SU-DHL-6 (cell line): ENCODE measurements around the gene ZNF14.
"Not testable (repeated sequence)": the region's sequence is repeated elsewhere in the genome, so short reads cannot be mapped to it uniquely, and the experiment has no call there.

Experiments
- H2AFZ ChIP-seq: fragments of 200-600 bp; sonication (generic); 2 replicates; pipeline ENCODE4 v1.6.1; 2014; ENCODE audit warnings: low read depth, mild to moderate bottlenecking, moderate library complexity, mixed read lengths, antibody characterized with exemption, low read length; ENCODE audit not compliant: severe bottlenecking
- H3F3A ChIP-seq: fragments of 200-600 bp; shearing (Covaris generic); 2 replicates; pipeline ENCODE4 v1.6.0; 2016; ENCODE audit warnings: antibody characterized with exemption, mild to moderate bottlenecking; ENCODE audit not compliant: insufficient read depth
- H3K27ac ChIP-seq: fragments of 200-600 bp; sonication (generic); 2 replicates; pipeline ENCODE4 v1.5.1; 2016; ENCODE audit warnings: low read depth, mild to moderate bottlenecking, low read length, moderate library complexity, mixed read lengths
- H3K27me3 ChIP-seq: fragments of 200-600 bp; sonication (generic), shearing (Covaris generic); 2 replicates; pipeline ENCODE4 v1.6.0; 2014; ENCODE audit warnings: mild to moderate bottlenecking, low read length
- H3K36me3 ChIP-seq: fragments of 200-600 bp; sonication (generic); 2 replicates; pipeline ENCODE4 v1.6.1; 2014; ENCODE audit warnings: mild to moderate bottlenecking, low read length, mixed read lengths
- H3K4me2 ChIP-seq: fragments of 300-600, 200-600 bp; shearing (Covaris generic), sonication (generic); 2 replicates; pipeline ENCODE4 v1.6.0; 2014; ENCODE audit warnings: low read length, low read depth, mild to moderate bottlenecking; ENCODE audit not compliant: poor library complexity, severe bottlenecking
- H3K4me3 ChIP-seq: fragments of 200-600 bp; sonication (generic); 2 replicates; pipeline ENCODE4 v1.5.1; 2014; ENCODE audit warnings: antibody characterized with exemption, low read length, mild to moderate bottlenecking, mixed read lengths; ENCODE audit not compliant: insufficient read depth, poor library complexity, severe bottlenecking
- H3K79me2 ChIP-seq: fragments of 200-600 bp; sonication (generic); 2 replicates; pipeline ENCODE4 v1.6.1; 2014; ENCODE audit warnings: mild to moderate bottlenecking, low read length, moderate library complexity; ENCODE audit not compliant: insufficient read depth
- H3K9ac ChIP-seq: fragments of 200-600 bp; sonication (generic); 2 replicates; pipeline ENCODE4 v1.7.0; 2014; ENCODE audit warnings: mild to moderate bottlenecking, low read length
- H3K9me2 ChIP-seq: fragments of 200-600 bp; sonication (generic); replicated peaks from 2 replicates; pipeline ENCODE4 v1.6.1; 2014; ENCODE audit warnings: low read length; ENCODE audit not compliant: insufficient read depth
- H3K9me3 ChIP-seq: fragments of 200-600 bp; sonication (generic); 2 replicates; pipeline ENCODE4 v1.6.1; 2014; ENCODE audit warnings: low read length, mixed read lengths; ENCODE audit not compliant: insufficient read depth
- H4K20me1 ChIP-seq: fragments of 200-600 bp; sonication (generic); 2 replicates; pipeline ENCODE4 v1.6.1; 2014; ENCODE audit warnings: low read depth, mild to moderate bottlenecking, antibody characterized with exemption, low read length, moderate library complexity, mixed read lengths
- CTCF ChIP-seq: fragments of 200-600 bp; sonication (generic); IDR thresholded peaks from one replicate; pipeline ENCODE4 v1.5.1; 2017; ENCODE audit warnings: antibody characterized with exemption, mild to moderate bottlenecking, low read length, moderate library complexity; ENCODE audit not compliant: insufficient read depth, poor library complexity, severe bottlenecking
- EZH2phosphoT487 ChIP-seq: fragments of 200-600 bp; sonication (generic), shearing (Covaris generic); conservative IDR thresholded peaks from 2 replicates; pipeline ENCODE4 v1.6.1; 2018; ENCODE audit warnings: mild to moderate bottlenecking, antibody characterized with exemption, low read length, moderate library complexity, mixed read lengths

Gene ZNF14

GRCh38 chr19:19668230-19669012, 64.5 kb downstream of the ZNF14 start, which contains the start of gene ZNF101:
ZNF101 (plus strand) TSS chr19:19668839; CDS start chr19:19668964, 125 bp downstream.
- Histone ChIP-seq H3K79me2 (peaks cover 49% of the 10 kb centered on the region), H3K27ac (peak within 1 kb of the TSS; percentile 90), H3K9me2 (no peaks in the 10 kb centered on the region), H3K4me3 (peak within 1 kb of the TSS; percentile 100), H3K4me2 (peak within 1 kb of the TSS; percentile 93), H2AFZ (no peak within 1 kb of the TSS), H4K20me1 (no peaks in the 10 kb centered on the region), H3K36me3 (0 out of 2 replicates have a peak, but pooled peaks cover 5% of the 10 kb centered on the region), H3F3A (peaks cover 23% of the 10 kb centered on the region), H3K9me3 (no peaks in the 10 kb centered on the region), H3K9ac (peak within 1 kb of the TSS; percentile 99), H3K27me3 (no peaks in the 10 kb centered on the region)
- TF ChIP-seq CTCF (no peak), EZH2phosphoT487 (no peak)

- H3K9me3 ChIP-seq, H3K36me3 ChIP-seq, H3K4me3 ChIP-seq, H3K9me2 ChIP-seq, H4K20me1 ChIP-seq, H3K9ac ChIP-seq, H2AFZ ChIP-seq, H3K27me3 ChIP-seq: not testable (repeated sequence)
- Histone ChIP-seq H3F3A (peaks cover 40% of the 10 kb centered on the region), H3K27ac (peak overlapping the region; percentile 93), H3K4me2 (peak overlapping the region; percentile 40), H3K79me2 (peaks cover 43% of the 10 kb centered on the region)
These were observed 67.4 kb downstream of the ZNF14 start for GRCh38 chr19:19665420-19665948.

DNA sequence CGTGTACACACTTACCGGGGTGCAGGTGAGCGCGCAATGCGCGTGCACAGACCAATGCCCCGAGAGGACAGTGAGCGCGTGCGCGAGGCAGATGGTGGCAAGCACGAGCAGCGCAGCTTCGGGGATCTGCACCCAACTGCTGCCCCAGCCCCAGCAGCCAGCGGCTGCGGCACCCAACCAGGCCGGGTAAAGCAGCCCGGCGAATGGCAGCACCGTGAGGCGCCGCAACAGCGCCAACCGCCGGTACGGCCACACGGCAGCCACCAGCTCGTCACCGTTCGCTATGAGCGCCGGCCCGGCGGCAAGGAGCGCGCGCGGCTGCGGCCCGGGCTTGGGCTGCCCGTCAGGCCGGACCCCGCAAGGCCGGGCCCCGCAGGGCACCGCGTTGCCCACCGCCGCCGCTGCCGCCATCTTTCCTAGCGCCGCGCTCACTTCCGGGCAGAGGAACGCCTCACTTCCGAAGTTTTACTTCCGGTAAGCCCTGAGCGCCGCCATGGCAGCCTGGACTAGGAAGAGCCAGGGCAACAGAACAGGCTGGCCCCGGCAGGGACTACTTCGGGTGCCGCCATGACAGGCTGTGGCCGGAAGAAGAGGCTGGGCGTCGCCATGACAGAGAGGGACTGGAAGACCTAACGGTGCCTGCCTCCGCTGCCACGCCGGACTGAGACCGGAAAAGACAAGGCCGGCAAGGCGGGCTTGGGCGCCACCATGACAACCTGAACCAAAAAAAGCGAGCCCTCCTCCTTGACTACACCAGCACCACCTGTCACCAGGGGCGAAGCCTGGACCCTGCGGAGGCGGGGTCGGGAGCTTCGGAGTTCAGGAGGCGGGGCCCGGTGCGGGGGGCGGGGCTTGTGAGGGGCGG, 69.4 kb downstream of the ZNF14 start, which contains the start of gene ATP13A1:
ATP13A1 (minus strand) TSS at position 421 of the 865 bp plus-strand sequence; CDS start at position 411, 10 bp downstream.
- Histone ChIP-seq H3K9ac (peak within 1 kb of the TSS; percentile 86), H3K79me2 (peaks cover 36% of the 10 kb centered on the region), H3K27me3 (no peaks in the 10 kb centered on the region), H3K9me3 (no peaks in the 10 kb centered on the region), H4K20me1 (no peaks in the 10 kb centered on the region), H3K27ac (peak within 1 kb of the TSS; percentile 93), H3K4me2 (peak within 1 kb of the TSS; percentile 95), H3K4me3 (peak within 1 kb of the TSS; percentile 56), H3K36me3 (0 out of 2 replicates have a peak, but pooled peaks cover under 1% of the 10 kb centered on the region), H2AFZ (no peak within 1 kb of the TSS), H3F3A (peaks cover 40% of the 10 kb centered on the region), H3K9me2 (no peaks in the 10 kb centered on the region)
- TF ChIP-seq CTCF (no peak), EZH2phosphoT487 (no peak)
